Kidney glomerular epithelial cell (primary cell): ENCODE measurements around the gene RNF115.
A peak's percentile ranks its signal among the peaks of the same experiment; 100 is the strongest.
"Not testable (repeated sequence)": the region's sequence is repeated elsewhere in the genome, so short reads cannot be mapped to it uniquely, and the experiment has no call there.

Experiments
- DNase-seq: peaks from one replicate; lab custom pipeline; 2025; lab: John Stamatoyannopoulos, UW

Gene RNF115

GRCh38 chr1:145777357-145778145, 46.3 kb downstream of the RNF115 start:
- DNase-seq: no peak

GRCh38 chr1:145773423-145773822, 50.5 kb downstream of the RNF115 start:
- no peak for DNase-seq

- DNase-seq: no peak
Observed at GRCh38 chr1:145771056-145771455, 52.8 kb downstream of the RNF115 start.

GRCh38 chr1:145768004-145768403, 55.9 kb downstream of the RNF115 start:
- not testable (repeated sequence) for DNase-seq

- not testable (repeated sequence) for DNase-seq
Observed at GRCh38 chr1:145766926-145767325, 57.0 kb downstream of the RNF115 start.

GRCh38 chr1:145765585-145766360, 58.1 kb downstream of the RNF115 start:
- not testable (repeated sequence) for DNase-seq

- not testable (repeated sequence) for DNase-seq
Observed at GRCh38 chr1:145765127-145765526, 58.8 kb downstream of the RNF115 start.

- not testable (repeated sequence) for DNase-seq
Observed at GRCh38 chr1:145764231-145764940, 59.5 kb downstream of the RNF115 start.

GRCh38 chr1:145762001-145762400, 61.9 kb downstream of the RNF115 start:
- DNase-seq: not testable (repeated sequence)

GRCh38 chr1:145761498-145761897, 62.4 kb downstream of the RNF115 start:
- not testable (repeated sequence) for DNase-seq

GRCh38 chr1:145760395-145760949, 63.4 kb downstream of the RNF115 start:
- not testable (repeated sequence) for DNase-seq

GRCh38 chr1:145759721-145760120, 64.2 kb downstream of the RNF115 start:
- no peak for DNase-seq

- no peak for DNase-seq
Observed at GRCh38 chr1:145758575-145758974, 65.3 kb downstream of the RNF115 start.

GRCh38 chr1:145758116-145758515, 65.8 kb downstream of the RNF115 start:
- DNase-seq: no peak

- no peak for DNase-seq
Observed at GRCh38 chr1:145757420-145757819, 66.5 kb downstream of the RNF115 start.

GRCh38 chr1:145751491-145752037, 72.3 kb downstream of the RNF115 start:
- peak; percentile 32 for DNase-seq

GRCh38 chr1:145750426-145750825, 73.5 kb downstream of the RNF115 start:
- DNase-seq: no peak

- DNase-seq: no peak
Observed at GRCh38 chr1:145747398-145748247, 76.3 kb downstream of the RNF115 start.

- no peak for DNase-seq
Observed at GRCh38 chr1:145740269-145740668, 83.6 kb downstream of the RNF115 start.

- no peak for DNase-seq
Observed at GRCh38 chr1:145736191-145736590, 87.7 kb downstream of the RNF115 start.

GRCh38 chr1:145730900-145731299, 93.0 kb downstream of the RNF115 start:
- DNase-seq: no peak
